GM23338 (cell line): ENCODE data around the gene TNFRSF6B. TPM values are rescaled to one million over a fixed set of nuclear protein-coding genes. Genes with fewer than 3 reads are reported as not detected.

ENCODE experiments used
- ATAC-seq: fragments of 200-7000 bp; cut with Tn5 transposase; 3 replicates; pipeline ENCODE4 v1.9.1; 2020
- DNase-seq: peaks from one replicate; pipeline ENCODE4 v3.0.0-alpha.2; 2015; ENCODE audit warnings: low spot score
- H2AFZ ChIP-seq: fragments of 200-600 bp; sonication (generic); 2 replicates; pipeline ENCODE4 v1.8.0; 2016; ENCODE audit warnings: antibody characterized with exemption, mild to moderate bottlenecking, moderate library complexity
- H3F3A ChIP-seq: fragments of 200-600 bp; sonication (generic); replicated peaks from 2 replicates; pipeline ENCODE4 v1.8.0; 2017; ENCODE audit warnings: antibody characterized with exemption, mixed run types, low read depth
- H3K27ac ChIP-seq: fragments of 200-600 bp; sonication (generic); 2 replicates; pipeline ENCODE4 v1.6.1; 2016; ENCODE audit warnings: low read depth
- H3K27me3 ChIP-seq: fragments of 200-600 bp; sonication (generic); 2 replicates; pipeline ENCODE4 v1.8.0; 2016; ENCODE audit warnings: mild to moderate bottlenecking, mixed run types, moderate library complexity; ENCODE audit not compliant: insufficient read depth
- H3K36me3 ChIP-seq: fragments of 200-600 bp; sonication (generic); 2 replicates; pipeline ENCODE4 v1.8.0; 2016; ENCODE audit warnings: mild to moderate bottlenecking; ENCODE audit not compliant: insufficient read depth
- H3K4me1 ChIP-seq: fragments of 200-600 bp; sonication (generic); 2 replicates; pipeline ENCODE4 v1.8.0; 2016; ENCODE audit warnings: mild to moderate bottlenecking, moderate library complexity; ENCODE audit not compliant: insufficient read depth
- H3K4me2 ChIP-seq: fragments of 200-600 bp; sonication (generic); 2 replicates; pipeline ENCODE4 v1.7.1; 2017; ENCODE audit warnings: mixed run types
- H3K4me3 ChIP-seq: fragments of 200-600 bp; sonication (generic); 2 replicates; pipeline ENCODE4 v1.6.1; 2016; ENCODE audit warnings: mixed run types
- H3K79me2 ChIP-seq: fragments of 200-600 bp; sonication (generic); replicated peaks from 2 replicates; pipeline ENCODE4 v1.8.0; 2017; ENCODE audit warnings: mild to moderate bottlenecking; ENCODE audit not compliant: insufficient read depth
- H3K9me2 ChIP-seq: fragments of 200-600 bp; sonication (generic); 2 replicates; pipeline ENCODE4 v1.8.0; 2017; ENCODE audit not compliant: insufficient read depth
- H4K20me1 ChIP-seq: fragments of 200-600 bp; sonication (generic); replicated peaks from 2 replicates; pipeline ENCODE4 v1.8.0; 2017; ENCODE audit warnings: mild to moderate bottlenecking; ENCODE audit not compliant: insufficient read depth
- H3K27ac Mint-ChIP-seq: 2 replicates; pipeline ENCODE4 v1.8.0; 2020; ENCODE audit warnings: inconsistent platforms, mild to moderate bottlenecking, moderate library complexity, mixed read lengths
- H3K27me3 Mint-ChIP-seq: 3 replicates; pipeline ENCODE4 v1.8.0; 2022; ENCODE audit warnings: low read depth, mild to moderate bottlenecking, moderate library complexity, mixed read lengths, inconsistent platforms; ENCODE audit not compliant: insufficient read depth, poor library complexity
- H3K36me3 Mint-ChIP-seq: 3 replicates; pipeline ENCODE4 v1.8.0; 2021; ENCODE audit warnings: low read depth, mild to moderate bottlenecking, inconsistent platforms, moderate library complexity, mixed read lengths
- H3K4me1 Mint-ChIP-seq: 3 replicates; pipeline ENCODE4 v1.8.0; 2020; ENCODE audit warnings: mild to moderate bottlenecking, inconsistent platforms, mixed read lengths
- H3K4me3 Mint-ChIP-seq: 3 replicates; pipeline ENCODE4 v1.8.0; 2021; ENCODE audit warnings: moderate library complexity, mild to moderate bottlenecking, inconsistent platforms, mixed read lengths
- H3K9me3 Mint-ChIP-seq: 3 replicates; pipeline ENCODE4 v1.8.0; 2020; ENCODE audit warnings: moderate library complexity, mild to moderate bottlenecking, inconsistent platforms, mixed read lengths
- CREB1 ChIP-seq: fragments of 250-450 bp; sonication (Bioruptor Pico); IDR thresholded peaks from 2 replicates; pipeline ENCODE4 v1.5.0; 2020; ENCODE audit warnings: low read depth, mild to moderate bottlenecking, moderate library complexity
- EZH2phosphoT487 ChIP-seq: fragments of 200-600 bp; sonication (generic); IDR thresholded peaks from one replicate; pipeline ENCODE4 v1.8.1; 2018; ENCODE audit warnings: antibody characterized with exemption; ENCODE audit not compliant: unreplicated experiment
- JUNB ChIP-seq: IDR thresholded peaks from one replicate; pipeline ENCODE4 v1.6.1; 2016; ENCODE audit warnings: antibody characterized with exemption; ENCODE audit not compliant: unreplicated experiment
- NANOG ChIP-seq: IDR thresholded peaks from 2 replicates; pipeline ENCODE4 v1.6.1; 2016; ENCODE audit warnings: antibody characterized with exemption, borderline replicate concordance
- POLR2AphosphoS5 ChIP-seq: IDR thresholded peaks from 2 replicates; pipeline ENCODE4 v1.6.1; 2016; ENCODE audit warnings: antibody characterized with exemption, low read depth
- REST ChIP-seq: IDR thresholded peaks from one replicate; pipeline ENCODE4 v1.6.1; 2018; ENCODE audit warnings: antibody characterized with exemption; ENCODE audit not compliant: unreplicated experiment
- STAT1 ChIP-seq: IDR thresholded peaks from one replicate; pipeline ENCODE4 v1.6.1; 2016; ENCODE audit warnings: antibody characterized with exemption; ENCODE audit not compliant: unreplicated experiment
- ZNF114 ChIP-seq: fragments of 250-450 bp; sonication (Bioruptor Pico); IDR thresholded peaks from 2 replicates; pipeline ENCODE4 v1.5.0; 2020; ENCODE audit warnings: mild to moderate bottlenecking, moderate library complexity
- ZNF331 ChIP-seq: fragments of 250-450 bp; sonication (Bioruptor Pico); IDR thresholded peaks from 2 replicates; pipeline ENCODE4 v1.5.0; 2020; ENCODE audit warnings: low read depth, mild to moderate bottlenecking, moderate library complexity
- polyA plus RNA-seq: library from polyadenylated mRNA; unstranded; fragments of >200 nt; fragmentation: Nextera tagmentation; extraction: Ambion mirVana; gene quantifications from 2 replicates; pipeline ENCODE4 v1.2.1, GENCODE V29; 2016
- total RNA-seq: library from RNA; depleted of rRNA; stranded (reverse); fragments of >200 nt; shearing (Covaris generic); gene quantifications from 2 replicates; pipeline ENCODE4 v1.2.3, GENCODE V29; 2014
- TF ChIP-seq, protein P1 (sequence below), 2 experiments: fragments of 200-600 bp in 1 of 2; sonication (generic) in 1 of 2; conservative IDR thresholded peaks; 2 replicates each; pipeline versions ENCODE4 v1.5.1 to v1.6.1; 2016 to 2017; ENCODE audit warnings: antibody characterized with exemption in 2 of 2, low read depth in 2 of 2, mild to moderate bottlenecking in 2 of 2, moderate library complexity in 1 of 2
- TF ChIP-seq, protein P2 (sequence below): IDR thresholded peaks from 2 replicates; pipeline ENCODE4 v1.6.1; 2016; ENCODE audit warnings: antibody characterized with exemption
- TF ChIP-seq, protein P3 (sequence below): fragments of 250-450 bp; sonication (Bioruptor Pico); IDR thresholded peaks from 2 replicates; pipeline ENCODE4 v1.5.0; 2020; ENCODE audit warnings: mild to moderate bottlenecking, moderate library complexity

The TNFRSF6B gene
- total and polyA plus RNA-seq, 2 experiments from 2014 or later: 0.28 TPM; not detected in 1

- Histone ChIP-seq H3K27me3 (no peaks in the 10 kb centered on the region), H3K4me1 (no peaks in the 10 kb centered on the region), H3K79me2 (no peaks in the 10 kb centered on the region), H3F3A (no peaks in the 10 kb centered on the region), H3K36me3 (no peaks in the 10 kb centered on the region), H3K4me2 (no peak overlapping the region), H3K9me2 (no peaks in the 10 kb centered on the region), H3K27ac (no peak overlapping the region), H2AFZ (no peak overlapping the region), H4K20me1 (no peaks in the 10 kb centered on the region), H3K4me3 (no peak overlapping the region)
- no peak overlapping the region for H3K4me3 Mint-ChIP-seq
- H3K9me3 Mint-ChIP-seq: peaks cover 8% of the 10 kb centered on the region; the same call in 1 of the 3 replicates
- peaks cover 19% of the 10 kb centered on the region for H3K27me3 Mint-ChIP-seq
- DNase-seq (no peak), ATAC-seq (no peak)
- peaks cover 14% of the 10 kb centered on the region for H3K36me3 Mint-ChIP-seq
- no peaks in the 10 kb centered on the region; the same call in 2 of the 3 replicates for H3K4me1 Mint-ChIP-seq
- H3K27ac Mint-ChIP-seq: no peak overlapping the region
- TF ChIP-seq, protein P1, sequence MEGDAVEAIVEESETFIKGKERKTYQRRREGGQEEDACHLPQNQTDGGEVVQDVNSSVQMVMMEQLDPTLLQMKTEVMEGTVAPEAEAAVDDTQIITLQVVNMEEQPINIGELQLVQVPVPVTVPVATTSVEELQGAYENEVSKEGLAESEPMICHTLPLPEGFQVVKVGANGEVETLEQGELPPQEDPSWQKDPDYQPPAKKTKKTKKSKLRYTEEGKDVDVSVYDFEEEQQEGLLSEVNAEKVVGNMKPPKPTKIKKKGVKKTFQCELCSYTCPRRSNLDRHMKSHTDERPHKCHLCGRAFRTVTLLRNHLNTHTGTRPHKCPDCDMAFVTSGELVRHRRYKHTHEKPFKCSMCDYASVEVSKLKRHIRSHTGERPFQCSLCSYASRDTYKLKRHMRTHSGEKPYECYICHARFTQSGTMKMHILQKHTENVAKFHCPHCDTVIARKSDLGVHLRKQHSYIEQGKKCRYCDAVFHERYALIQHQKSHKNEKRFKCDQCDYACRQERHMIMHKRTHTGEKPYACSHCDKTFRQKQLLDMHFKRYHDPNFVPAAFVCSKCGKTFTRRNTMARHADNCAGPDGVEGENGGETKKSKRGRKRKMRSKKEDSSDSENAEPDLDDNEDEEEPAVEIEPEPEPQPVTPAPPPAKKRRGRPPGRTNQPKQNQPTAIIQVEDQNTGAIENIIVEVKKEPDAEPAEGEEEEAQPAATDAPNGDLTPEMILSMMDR (conservative IDR thresholded peaks at IDR 0.05; ENCODE audit: low read depth in 2 of 2): no peak
- TF ChIP-seq ZNF331 (CRISPR knock-in tag): no peak
- no peak for TF ChIP-seq STAT1
- TF ChIP-seq, protein P2, sequence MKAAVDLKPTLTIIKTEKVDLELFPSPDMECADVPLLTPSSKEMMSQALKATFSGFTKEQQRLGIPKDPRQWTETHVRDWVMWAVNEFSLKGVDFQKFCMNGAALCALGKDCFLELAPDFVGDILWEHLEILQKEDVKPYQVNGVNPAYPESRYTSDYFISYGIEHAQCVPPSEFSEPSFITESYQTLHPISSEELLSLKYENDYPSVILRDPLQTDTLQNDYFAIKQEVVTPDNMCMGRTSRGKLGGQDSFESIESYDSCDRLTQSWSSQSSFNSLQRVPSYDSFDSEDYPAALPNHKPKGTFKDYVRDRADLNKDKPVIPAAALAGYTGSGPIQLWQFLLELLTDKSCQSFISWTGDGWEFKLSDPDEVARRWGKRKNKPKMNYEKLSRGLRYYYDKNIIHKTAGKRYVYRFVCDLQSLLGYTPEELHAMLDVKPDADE: no peak
- no peak for TF ChIP-seq ZNF114
- TF ChIP-seq NANOG: no peak
- TF ChIP-seq REST: no peak
- TF ChIP-seq POLR2AphosphoS5: no peak
- TF ChIP-seq CREB1: no peak
- no peak for TF ChIP-seq JUNB
- TF ChIP-seq, protein P3, sequence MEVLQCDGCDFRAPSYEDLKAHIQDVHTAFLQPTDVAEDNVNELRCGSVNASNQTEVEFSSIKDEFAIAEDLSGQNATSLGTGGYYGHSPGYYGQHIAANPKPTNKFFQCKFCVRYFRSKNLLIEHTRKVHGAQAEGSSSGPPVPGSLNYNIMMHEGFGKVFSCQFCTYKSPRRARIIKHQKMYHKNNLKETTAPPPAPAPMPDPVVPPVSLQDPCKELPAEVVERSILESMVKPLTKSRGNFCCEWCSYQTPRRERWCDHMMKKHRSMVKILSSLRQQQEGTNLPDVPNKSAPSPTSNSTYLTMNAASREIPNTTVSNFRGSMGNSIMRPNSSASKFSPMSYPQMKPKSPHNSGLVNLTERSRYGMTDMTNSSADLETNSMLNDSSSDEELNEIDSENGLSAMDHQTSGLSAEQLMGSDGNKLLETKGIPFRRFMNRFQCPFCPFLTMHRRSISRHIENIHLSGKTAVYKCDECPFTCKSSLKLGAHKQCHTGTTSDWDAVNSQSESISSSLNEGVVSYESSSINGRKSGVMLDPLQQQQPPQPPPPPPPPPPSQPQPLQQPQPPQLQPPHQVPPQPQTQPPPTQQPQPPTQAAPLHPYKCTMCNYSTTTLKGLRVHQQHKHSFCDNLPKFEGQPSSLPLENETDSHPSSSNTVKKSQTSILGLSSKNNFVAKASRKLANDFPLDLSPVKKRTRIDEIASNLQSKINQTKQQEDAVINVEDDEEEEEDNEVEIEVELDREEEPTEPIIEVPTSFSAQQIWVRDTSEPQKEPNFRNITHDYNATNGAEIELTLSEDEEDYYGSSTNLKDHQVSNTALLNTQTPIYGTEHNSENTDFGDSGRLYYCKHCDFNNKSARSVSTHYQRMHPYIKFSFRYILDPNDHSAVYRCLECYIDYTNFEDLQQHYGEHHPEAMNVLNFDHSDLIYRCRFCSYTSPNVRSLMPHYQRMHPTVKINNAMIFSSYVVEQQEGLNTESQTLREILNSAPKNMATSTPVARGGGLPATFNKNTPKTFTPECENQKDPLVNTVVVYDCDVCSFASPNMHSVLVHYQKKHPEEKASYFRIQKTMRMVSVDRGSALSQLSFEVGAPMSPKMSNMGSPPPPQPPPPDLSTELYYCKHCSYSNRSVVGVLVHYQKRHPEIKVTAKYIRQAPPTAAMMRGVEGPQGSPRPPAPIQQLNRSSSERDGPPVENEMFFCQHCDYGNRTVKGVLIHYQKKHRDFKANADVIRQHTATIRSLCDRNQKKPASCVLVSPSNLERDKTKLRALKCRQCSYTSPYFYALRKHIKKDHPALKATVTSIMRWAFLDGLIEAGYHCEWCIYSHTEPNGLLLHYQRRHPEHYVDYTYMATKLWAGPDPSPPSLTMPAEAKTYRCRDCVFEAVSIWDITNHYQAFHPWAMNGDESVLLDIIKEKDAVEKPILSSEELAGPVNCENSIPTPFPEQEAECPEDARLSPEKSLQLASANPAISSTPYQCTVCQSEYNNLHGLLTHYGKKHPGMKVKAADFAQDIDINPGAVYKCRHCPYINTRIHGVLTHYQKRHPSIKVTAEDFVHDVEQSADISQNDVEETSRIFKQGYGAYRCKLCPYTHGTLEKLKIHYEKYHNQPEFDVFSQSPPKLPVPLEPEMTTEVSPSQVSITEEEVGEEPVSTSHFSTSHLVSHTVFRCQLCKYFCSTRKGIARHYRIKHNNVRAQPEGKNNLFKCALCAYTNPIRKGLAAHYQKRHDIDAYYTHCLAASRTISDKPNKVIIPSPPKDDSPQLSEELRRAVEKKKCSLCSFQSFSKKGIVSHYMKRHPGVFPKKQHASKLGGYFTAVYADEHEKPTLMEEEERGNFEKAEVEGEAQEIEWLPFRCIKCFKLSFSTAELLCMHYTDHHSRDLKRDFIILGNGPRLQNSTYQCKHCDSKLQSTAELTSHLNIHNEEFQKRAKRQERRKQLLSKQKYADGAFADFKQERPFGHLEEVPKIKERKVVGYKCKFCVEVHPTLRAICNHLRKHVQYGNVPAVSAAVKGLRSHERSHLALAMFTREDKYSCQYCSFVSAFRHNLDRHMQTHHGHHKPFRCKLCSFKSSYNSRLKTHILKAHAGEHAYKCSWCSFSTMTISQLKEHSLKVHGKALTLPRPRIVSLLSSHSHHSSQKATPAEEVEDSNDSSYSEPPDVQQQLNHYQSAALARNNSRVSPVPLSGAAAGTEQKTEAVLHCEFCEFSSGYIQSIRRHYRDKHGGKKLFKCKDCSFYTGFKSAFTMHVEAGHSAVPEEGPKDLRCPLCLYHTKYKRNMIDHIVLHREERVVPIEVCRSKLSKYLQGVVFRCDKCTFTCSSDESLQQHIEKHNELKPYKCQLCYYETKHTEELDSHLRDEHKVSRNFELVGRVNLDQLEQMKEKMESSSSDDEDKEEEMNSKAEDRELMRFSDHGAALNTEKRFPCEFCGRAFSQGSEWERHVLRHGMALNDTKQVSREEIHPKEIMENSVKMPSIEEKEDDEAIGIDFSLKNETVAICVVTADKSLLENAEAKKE (CRISPR knock-in tag): no peak
- no peak for TF ChIP-seq EZH2phosphoT487
These were observed 8.0 kb upstream of the TNFRSF6B start for GRCh38 chr20:63688228-63689045.
